HG03103 (cell line): ENCODE data around the gene LCE1C.

Source experiments
- ATAC-seq: cut with Tn5 transposase; IDR thresholded peaks from one replicate; pipeline ENCODE4 v1.9.1; 2021; ENCODE audit warnings: low read depth; ENCODE audit not compliant: unreplicated experiment

Gene LCE1C, protein sequence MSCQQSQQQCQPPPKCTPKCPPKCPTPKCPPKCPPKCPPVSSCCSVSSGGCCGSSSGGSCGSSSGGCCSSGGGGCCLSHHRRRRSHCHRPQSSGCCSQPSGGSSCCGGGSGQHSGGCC

DNA sequence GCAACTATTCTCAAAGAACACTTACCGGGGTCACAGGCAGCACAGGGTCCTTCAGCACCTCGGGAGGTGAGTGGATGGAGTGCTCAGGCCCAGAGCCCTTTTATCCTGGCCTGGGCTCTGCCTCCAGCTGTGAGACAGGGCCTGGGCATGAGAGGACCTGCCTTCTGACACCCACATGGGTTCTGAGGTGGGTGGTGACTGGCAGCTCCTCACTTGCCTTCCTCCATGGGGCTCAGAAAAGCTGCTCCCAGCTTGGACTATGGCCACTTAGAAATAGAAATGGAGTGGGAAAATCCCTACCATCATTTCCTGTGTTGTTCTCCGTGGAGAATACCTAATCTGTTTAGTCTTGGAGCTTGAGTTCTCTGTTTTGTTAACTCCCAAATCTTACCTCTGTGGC lies at the start of gene LCE1C:
LCE1C (minus strand) TSS at position 76 of the 400 bp plus-strand sequence. CDS start 1,173 bp downstream, outside the sequence.
- no peak for ATAC-seq

- ATAC-seq: no peak
Measured at GRCh38 chr1:152855661-152856060, 49.2 kb upstream of the LCE1C start.

GRCh38 chr1:152842556-152842955 lies 36.1 kb upstream of the LCE1C start, which contains the start of gene LCE6A:
LCE6A (plus strand) TSS chr1:152842856; CDS start chr1:152843521, 665 bp downstream.
- no peak for ATAC-seq

- ATAC-seq: no peak
Measured at GRCh38 chr1:152836870-152837269, 30.4 kb upstream of the LCE1C start.

GRCh38 chr1:152827173-152827572 lies 20.7 kb upstream of the LCE1C start, which contains the start of gene LCE1A:
LCE1A (plus strand) TSS chr1:152827473; CDS start chr1:152827473, 0 bp downstream.
- ATAC-seq: no peak

DNA sequence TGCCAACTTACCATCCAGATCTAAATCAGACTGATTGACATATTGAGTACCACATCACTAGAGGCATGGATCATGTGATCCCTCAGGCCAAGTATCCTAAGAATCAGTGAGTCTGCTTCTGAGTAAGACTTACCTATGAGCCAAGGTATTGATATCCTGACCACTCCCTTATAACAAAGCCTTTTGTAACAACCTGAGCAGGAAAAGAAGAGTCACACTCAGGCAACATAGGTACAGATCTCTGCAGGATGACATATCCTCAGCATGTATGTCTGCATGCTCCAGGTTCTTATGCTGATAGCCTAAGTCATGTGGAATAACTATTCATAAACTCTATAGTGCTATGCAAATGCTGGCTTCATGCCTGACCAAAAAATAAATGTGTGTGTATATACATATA lies 18.5 kb upstream of the LCE1C start:
- no peak for ATAC-seq

GRCh38 chr1:152823294-152823693 lies 16.8 kb upstream of the LCE1C start:
- ATAC-seq: no peak

DNA sequence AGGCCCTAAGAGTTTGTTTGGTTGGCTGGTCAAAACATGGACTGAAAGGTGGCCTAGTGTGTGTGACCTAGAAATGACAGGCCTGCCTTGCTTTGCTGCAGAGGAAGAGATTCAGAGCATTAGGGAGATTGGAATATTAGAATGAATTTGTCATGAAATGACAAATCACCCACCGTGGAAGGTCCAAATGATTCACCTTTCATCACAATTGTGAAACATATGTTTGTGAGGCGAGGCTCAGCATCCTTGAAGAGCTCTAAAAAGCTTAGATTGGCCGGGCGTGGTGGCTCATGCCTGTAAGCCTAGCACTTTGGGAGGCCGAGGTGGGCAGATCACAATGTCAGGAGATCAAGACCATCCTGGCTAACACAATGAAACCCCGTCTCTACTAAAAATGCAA lies 10.9 kb upstream of the LCE1C start:
- ATAC-seq: no peak

GRCh38 chr1:152811671-152812070 lies 5.2 kb upstream of the LCE1C start, which contains the start of gene LCE1B:
LCE1B (plus strand) TSS chr1:152811971; CDS start chr1:152812447, 476 bp downstream.
- ATAC-seq: no peak

DNA sequence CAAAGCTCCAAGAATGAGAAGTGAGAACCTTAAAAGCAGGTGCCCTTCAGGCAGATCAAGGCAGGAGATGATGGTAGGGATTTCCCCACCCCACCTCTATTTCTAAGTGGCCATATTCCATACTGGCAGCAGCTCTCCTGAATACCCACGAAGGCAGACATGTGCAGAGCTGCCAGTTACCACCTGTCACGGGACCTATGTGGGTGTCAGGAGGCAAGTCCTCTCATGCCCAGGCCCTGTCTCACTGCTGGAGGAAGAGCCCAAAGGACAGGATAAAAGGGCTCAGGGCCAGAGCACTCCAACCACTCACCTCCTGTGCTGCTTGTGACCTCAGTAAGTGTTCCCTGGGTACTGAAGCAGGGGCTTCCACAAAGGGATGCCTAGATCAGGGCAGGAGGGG lies 4.6 kb upstream of the LCE1C start:
- no peak for ATAC-seq

DNA sequence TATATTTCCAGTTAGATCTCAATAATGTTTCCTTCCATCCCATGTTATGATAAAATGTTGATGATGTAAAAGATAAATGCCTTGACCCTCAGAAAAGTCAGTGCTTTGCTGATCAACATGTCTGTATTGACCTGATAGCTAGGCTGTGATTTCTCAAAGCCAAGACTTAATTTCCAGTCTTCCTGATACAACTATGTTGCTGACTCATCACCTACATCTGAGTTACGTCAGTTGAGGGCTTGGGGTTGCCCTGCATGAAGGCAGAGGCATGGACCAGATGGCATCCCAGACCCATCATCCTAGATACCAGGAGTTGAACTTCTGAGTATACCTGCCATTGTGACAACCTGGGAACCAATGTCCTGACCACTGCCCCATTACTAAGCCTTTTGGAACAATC lies 5.1 kb downstream of the LCE1C start:
- no peak for ATAC-seq

DNA sequence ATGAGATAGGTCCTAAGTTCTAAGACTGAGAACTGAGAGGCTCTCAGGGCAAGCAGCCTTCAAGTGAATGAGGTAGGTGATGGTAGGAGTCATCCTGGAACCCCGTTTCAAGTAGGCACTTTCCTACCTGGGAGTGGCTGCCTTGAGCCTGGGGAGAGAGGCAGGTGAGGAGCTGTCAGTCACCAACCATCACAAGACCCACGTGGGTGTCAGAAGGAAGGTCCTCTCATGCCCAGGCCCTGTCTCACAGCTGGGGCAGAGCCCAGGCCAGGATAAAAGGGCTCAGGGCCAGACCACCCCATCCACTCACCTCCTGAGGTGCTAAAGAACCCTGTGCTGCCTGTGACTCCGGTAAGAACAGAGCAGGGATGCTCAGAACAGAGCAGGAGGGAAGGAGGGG lies 10.0 kb downstream of the LCE1C start, which contains the start of gene LCE1D:
LCE1D (plus strand) TSS at position 301 of the 400 bp plus-strand sequence. CDS start 1,074 bp downstream, outside the sequence.
- no peak for ATAC-seq

DNA sequence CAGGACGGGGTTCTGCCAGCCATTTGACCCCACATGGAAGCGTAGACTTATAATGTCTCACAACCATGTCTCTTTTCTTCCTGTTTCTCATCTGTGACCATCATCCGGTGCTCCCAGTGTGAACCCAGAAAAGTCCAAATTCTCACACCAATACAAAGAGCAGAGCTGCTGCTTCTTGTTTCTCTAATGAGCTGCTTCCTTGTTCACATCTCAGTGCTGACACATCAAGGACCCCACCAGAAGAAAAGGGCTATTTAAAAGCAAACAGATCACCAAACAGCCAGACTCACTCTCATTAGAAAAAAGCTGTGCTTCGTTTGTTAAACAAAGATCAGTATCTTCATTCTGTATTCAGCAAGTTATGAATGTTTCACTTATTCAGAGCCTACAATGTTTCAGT lies 10.8 kb downstream of the LCE1C start:
- no peak for ATAC-seq

DNA sequence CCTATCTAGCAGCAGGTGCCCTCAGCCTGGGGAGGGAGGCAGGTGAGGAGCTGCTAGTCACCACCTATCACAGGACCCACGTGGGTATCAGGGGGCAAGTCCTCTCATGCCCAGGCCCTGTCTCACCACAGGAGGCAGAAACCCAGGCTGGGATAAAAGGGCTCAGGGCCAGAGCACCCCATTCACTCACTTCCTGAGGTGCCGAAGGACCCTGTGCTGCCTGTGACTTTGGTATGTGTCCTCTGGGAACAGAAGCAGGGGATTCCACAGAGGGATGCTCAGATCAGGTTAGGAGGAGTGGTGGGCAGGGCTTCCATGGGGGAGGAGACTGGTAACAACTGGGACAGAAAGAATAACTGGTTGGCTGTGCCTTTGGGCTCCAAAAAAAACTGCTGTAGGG lies 20.4 kb downstream of the LCE1C start, which contains the start of gene LCE1E:
LCE1E (plus strand) TSS at position 181 of the 400 bp plus-strand sequence. CDS start 1,043 bp downstream, outside the sequence.
- ATAC-seq: no peak

DNA sequence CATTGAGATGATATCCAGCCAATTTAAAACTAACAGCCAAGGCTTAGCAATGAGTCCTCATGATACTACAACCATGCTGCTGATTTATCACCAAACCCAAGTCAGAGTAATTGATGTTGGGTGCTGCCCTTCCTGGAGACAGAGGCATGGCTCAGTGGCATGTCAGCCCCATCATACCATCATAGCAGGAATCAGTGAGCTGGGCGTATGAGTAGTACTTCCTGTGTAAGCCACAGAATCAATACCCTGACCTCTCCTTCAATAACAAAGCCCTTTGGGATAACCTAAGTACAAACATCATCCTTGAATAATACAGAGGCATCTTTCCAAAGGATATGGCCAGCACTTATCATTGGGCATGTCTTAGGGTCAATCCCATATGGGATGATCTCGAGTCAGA lies 23.4 kb downstream of the LCE1C start:
- no peak for ATAC-seq

DNA sequence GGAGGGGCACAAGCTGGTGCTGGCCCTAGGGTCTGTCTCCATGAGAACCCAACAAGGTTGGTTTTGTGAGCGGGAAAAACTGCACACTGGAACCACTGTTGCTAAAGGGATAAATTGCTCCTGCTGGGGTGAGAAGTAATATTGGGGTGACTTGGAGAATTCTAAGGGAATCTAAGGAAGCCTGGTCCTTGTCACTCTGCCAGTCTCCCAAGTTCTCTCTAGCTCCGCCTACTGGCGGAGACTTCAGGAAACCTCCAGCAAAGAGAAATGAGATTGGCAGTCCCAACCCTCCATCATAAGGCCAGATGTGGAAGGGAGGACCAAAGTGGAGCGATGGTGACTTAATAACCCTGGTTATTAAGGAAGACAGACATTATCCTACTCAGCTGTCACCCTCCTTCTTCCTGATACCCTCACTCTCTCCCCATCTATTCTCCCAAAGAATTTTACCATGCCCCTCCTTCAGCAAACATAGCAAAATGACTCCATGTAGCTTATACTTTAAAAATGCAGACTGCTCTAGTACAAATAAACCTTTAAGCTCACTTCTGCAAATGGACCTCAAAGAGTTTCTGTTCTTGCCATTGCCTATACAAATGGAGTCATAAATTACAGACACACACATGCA lies 28.8 kb downstream of the LCE1C start:
- no peak for ATAC-seq

- no peak for ATAC-seq
Measured at GRCh38 chr1:152776361-152776760, 30.1 kb downstream of the LCE1C start.

DNA sequence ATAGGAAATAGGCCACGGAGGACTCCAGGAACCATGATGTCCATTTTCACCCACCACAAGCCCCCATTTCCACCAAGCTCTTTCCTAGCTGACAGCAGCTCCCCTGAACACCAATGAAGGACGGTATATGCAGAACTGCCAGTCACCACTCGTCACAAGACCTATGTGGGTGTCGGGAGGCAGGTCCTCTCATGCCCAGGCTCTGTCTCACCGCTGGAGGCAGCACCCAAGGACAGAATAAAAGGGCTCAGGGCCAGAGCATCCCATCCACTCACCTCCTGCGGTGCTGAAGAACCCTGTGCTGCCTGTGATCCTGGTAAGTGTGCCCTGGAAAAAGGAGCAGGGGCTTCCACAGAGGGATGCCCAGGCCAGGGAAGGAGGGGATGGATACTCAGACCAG lies 31.6 kb downstream of the LCE1C start, which contains the start of gene LCE1F:
LCE1F (plus strand) TSS at position 266 of the 400 bp plus-strand sequence. CDS start 1,232 bp downstream, outside the sequence.
- ATAC-seq: no peak

GRCh38 chr1:152770411-152770810 lies 36.0 kb downstream of the LCE1C start:
- no peak for ATAC-seq

- ATAC-seq: no peak
Measured at GRCh38 chr1:152768847-152769533, 37.5 kb downstream of the LCE1C start.

DNA sequence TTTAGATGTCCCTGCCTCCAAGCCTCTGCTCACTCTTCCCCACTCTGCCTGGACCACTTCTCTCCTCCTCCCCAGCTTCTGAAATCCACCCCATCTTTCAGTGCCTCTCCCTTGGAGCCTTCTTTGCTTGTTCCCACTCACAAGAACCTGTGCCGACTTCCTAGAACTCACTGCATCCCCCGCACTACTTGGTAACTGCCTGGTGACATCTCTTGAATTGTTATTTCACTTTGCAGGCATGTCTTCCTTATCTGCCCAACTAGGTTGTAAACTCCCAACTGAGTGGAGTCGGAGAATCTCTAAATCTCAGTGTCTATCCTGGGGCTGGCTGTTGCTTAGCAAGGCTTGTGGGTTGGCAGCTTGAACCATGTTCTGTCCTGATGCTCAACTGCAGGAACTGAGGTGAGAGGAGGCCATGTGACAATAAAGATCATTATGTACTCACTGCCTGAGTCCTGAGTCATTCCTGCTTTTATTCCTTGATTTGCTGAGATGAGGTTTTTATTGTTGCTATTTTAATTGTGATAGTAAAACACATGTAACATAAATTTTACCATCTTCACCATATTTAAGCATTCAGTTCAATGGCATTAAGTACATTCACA lies 44.7 kb downstream of the LCE1C start:
- ATAC-seq: no peak
